Uterus (tissue), 4 donors: ENCODE data around the gene CRK. TPM values are rescaled to one million over a fixed set of nuclear protein-coding genes. Genes with fewer than 3 reads are reported as not detected.
"Not testable (repeated sequence)": the region's sequence is repeated elsewhere in the genome, so short reads cannot be mapped to it uniquely, and the experiment has no call there.

Experiments
- DNase-seq, 2 donors: peaks; one replicate each; pipeline ENCODE4 v3.0.0-alpha.2; 2019 to 2020
- H3K27ac ChIP-seq, 2 donors: fragments of 200-600 bp; sonication (generic); 1 replicate in 1 of 2; 2 replicates in 1 of 2; pipeline ENCODE4 v1.5.1; 2016 to 2018
- H3K27me3 ChIP-seq, 2 donors: fragments of 200-600 bp; sonication (generic); one replicate each; pipeline ENCODE4 v1.5.1; 2018 to 2019; ENCODE audit warnings: control low read depth in 1 of 2
- H3K36me3 ChIP-seq, 2 donors: fragments of 200-600 bp; sonication (generic); one replicate each; pipeline ENCODE4 v1.5.1; 2019; ENCODE audit warnings: control low read depth in 1 of 2
- H3K4me1 ChIP-seq, 2 donors: fragments of 200-600 bp; sonication (generic); one replicate each; pipeline ENCODE4 v1.5.1; 2018 to 2019; ENCODE audit warnings: control low read depth in 1 of 2
- H3K4me3 ChIP-seq, 2 donors: fragments of 200-600 bp; sonication (generic); 1 replicate in 1 of 2; 2 replicates in 1 of 2; pipeline ENCODE4 v1.5.1; 2018 to 2019; ENCODE audit warnings: mild to moderate bottlenecking in 1 of 2
- H3K9me3 ChIP-seq, 2 donors: fragments of 200-600 bp; sonication (generic); one replicate each; pipeline ENCODE4 v1.5.1; 2019; ENCODE audit warnings: control low read depth in 1 of 2
- CTCF ChIP-seq, 4 experiments: fragments of 200-600 bp in 2 of 4; fragments of 450-650 bp in 2 of 4; sonication (generic) in 2 of 4; IDR thresholded peaks; one replicate each; pipeline ENCODE4 v1.5.1; 2016 to 2019; ENCODE audit warnings: antibody characterized with exemption in 4 of 4, mild to moderate bottlenecking in 2 of 4, moderate library complexity in 1 of 4
- POLR2A ChIP-seq, 2 donors: fragments of 450-650 bp; IDR thresholded peaks; one replicate each; pipeline ENCODE4 v1.6.1; 2016; ENCODE audit warnings: antibody characterized with exemption in 2 of 2, mild to moderate bottlenecking in 1 of 2, moderate library complexity in 1 of 2
- intact Hi-C: fragments of 100-400 bp; cut with DNase I; formaldehyde crosslinking; loops from one replicate; pipeline ENCODE4 v1.15.1; 2023; ENCODE audit warnings: low total_unique reads
- total RNA-seq, 4 donors: library from RNA; depleted of rRNA in 3 of 4; stranded (reverse); fragments of >200 nt in 3 of 4; gene quantifications; one replicate each; pipeline versions ENCODE4 v1.1.0 to v1.2.4, GENCODE V29; 2014 to 2023
- donor health status: DM: yes; HTN: yes; CAD: no.

Gene CRK
- total RNA-seq, 4 donors from 2014 or later, result 34.6 to 118 (median 57.3) TPM

- no peak for TF ChIP-seq POLR2A (IDR thresholded peaks at IDR 0.05)
- H3K4me1 ChIP-seq, result no peaks in the 10 kb centered on the region
- no peaks in the 10 kb centered on the region for H3K36me3 ChIP-seq
- no peak for DNase-seq
- intact Hi-C loops, result no loop called here
- no peaks in the 10 kb centered on the region for H3K9me3 ChIP-seq
- no peak overlapping the region for H3K4me3 ChIP-seq
- no peak overlapping the region for H3K27ac ChIP-seq
- H3K27me3 ChIP-seq, result no peaks in the 10 kb centered on the region
Measured at GRCh38 chr17:1421470-1421869, 34.6 kb downstream of the CRK start.

- H3K27me3 ChIP-seq, result no peaks in the 10 kb centered on the region
- no peaks in the 10 kb centered on the region for H3K4me1 ChIP-seq
- no peak for DNase-seq
- no peak overlapping the region for H3K4me3 ChIP-seq
- intact Hi-C loops, result no loop called here
- TF ChIP-seq CTCF (IDR thresholded peaks at IDR 0.05), result no peak
- TF ChIP-seq POLR2A (IDR thresholded peaks at IDR 0.05), result no peak
- no peak overlapping the region for H3K27ac ChIP-seq
- no peaks in the 10 kb centered on the region for H3K36me3 ChIP-seq
- no peaks in the 10 kb centered on the region for H3K9me3 ChIP-seq
Measured at GRCh38 chr17:1420981-1421380, 35.1 kb downstream of the CRK start.

DNA sequence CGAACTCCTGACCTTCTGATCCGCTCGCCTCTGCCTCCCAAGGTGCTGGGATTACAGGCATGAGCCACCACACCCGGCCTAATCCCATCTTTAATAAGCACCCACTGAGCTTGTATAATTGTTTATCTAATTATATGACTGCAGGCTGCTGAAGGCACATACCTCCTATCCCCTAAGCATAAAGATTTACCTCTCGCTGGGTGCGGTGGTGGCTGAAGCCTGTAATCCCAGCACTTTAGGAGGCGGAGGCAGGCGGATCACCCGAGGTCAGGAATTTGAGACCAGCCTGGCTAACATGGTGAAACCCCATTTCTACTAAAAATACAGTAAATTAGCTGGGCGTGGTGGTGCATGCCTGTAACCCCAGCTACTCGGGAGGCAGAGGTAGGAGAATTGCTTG is 35.9 kb downstream of the CRK start:
- Histone ChIP-seq H3K27ac (no peak overlapping the region), H3K4me1 (no peaks in the 10 kb centered on the region), H3K9me3 (no peaks in the 10 kb centered on the region), H3K4me3 (no peak overlapping the region), H3K36me3 (no peaks in the 10 kb centered on the region), H3K27me3 (no peaks in the 10 kb centered on the region)
- intact Hi-C loops, result no loop called here
- TF ChIP-seq CTCF (IDR thresholded peaks at IDR 0.05), result no peak
- TF ChIP-seq POLR2A (IDR thresholded peaks at IDR 0.05), result no peak
- DNase-seq, result no peak

DNA sequence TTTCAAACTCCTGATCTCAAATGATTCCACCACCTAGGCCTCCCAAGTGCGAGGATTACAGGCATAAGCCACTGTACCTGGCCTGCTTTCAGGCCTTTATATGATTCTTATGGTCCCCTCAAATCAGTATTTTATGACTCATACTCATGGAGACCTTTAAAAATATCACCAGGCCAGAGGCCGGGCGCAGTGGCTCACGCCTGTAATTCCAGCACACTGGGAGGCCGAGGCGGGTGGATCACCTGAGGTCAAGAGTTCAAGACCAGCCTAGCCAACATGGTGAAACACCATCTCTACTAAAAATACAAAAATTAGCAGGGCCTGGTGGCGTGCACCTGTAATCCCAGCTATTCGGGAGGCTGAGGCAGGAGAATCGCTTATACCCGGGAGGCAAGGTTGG is 37.6 kb downstream of the CRK start:
- H3K27ac ChIP-seq, H3K4me3 ChIP-seq, intact Hi-C loops, H3K4me1 ChIP-seq, H3K27me3 ChIP-seq, H3K36me3 ChIP-seq, DNase-seq, H3K9me3 ChIP-seq: not testable (repeated sequence)

DNA sequence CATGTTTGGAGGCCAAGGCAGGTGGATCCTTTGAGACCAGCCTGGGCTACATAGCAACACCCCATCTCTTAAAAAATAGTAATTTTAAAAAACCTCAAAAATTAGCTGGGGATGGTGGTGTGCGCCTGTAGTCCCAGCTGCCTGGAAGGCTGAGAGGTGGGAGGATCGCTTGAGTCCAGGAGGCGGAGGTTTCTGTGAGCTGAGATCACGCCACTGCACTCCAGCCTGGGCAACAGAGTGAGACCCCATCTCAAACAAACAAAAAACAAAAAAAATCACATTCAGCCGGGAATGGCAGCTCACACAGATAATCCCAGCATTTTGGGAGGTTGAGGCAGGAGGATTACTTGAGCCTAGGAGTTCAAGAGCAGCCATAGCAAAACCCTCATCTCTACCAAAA is 39.6 kb downstream of the CRK start:
- Histone ChIP-seq H3K9me3 (no peaks in the 10 kb centered on the region), H3K27me3 (no peaks in the 10 kb centered on the region), H3K36me3 (no peaks in the 10 kb centered on the region), H3K27ac (no peak overlapping the region), H3K4me1 (no peaks in the 10 kb centered on the region), H3K4me3 (no peak overlapping the region)
- DNase-seq, result no peak
- TF ChIP-seq POLR2A (IDR thresholded peaks at IDR 0.05) (no peak), CTCF (IDR thresholded peaks at IDR 0.05) (no peak)
- intact Hi-C loops, result no loop called here

GRCh38 chr17:1414634-1415033 is 41.4 kb downstream of the CRK start:
- no peak for DNase-seq
- Histone ChIP-seq H3K9me3 (no peaks in the 10 kb centered on the region), H3K4me3 (no peak overlapping the region), H3K36me3 (no peaks in the 10 kb centered on the region), H3K27me3 (no peaks in the 10 kb centered on the region), H3K4me1 (no peaks in the 10 kb centered on the region), H3K27ac (no peak overlapping the region)
- intact Hi-C loops, result no loop called here
- no peak for TF ChIP-seq CTCF (IDR thresholded peaks at IDR 0.05)
- no peak for TF ChIP-seq POLR2A (IDR thresholded peaks at IDR 0.05)
